WTC11 (cell line): ENCODE data around the gene ING5.

Experiments
- ETV6 ChIP-seq: sonication (generic); formaldehyde crosslinking; IDR thresholded peaks from 2 replicates; pipeline ENCODE4 v1.8.1; 2022; ENCODE audit warnings: mild to moderate bottlenecking, missing genetic modification reagents
- GABPB1 ChIP-seq: sonication (generic); formaldehyde crosslinking; IDR thresholded peaks from 2 replicates; pipeline ENCODE4 v1.8.1; 2023; ENCODE audit warnings: mild to moderate bottlenecking, missing genetic modification reagents
- MXD4 ChIP-seq: fragments of 250-450 bp; sonication (Bioruptor Pico); IDR thresholded peaks from 2 replicates; pipeline ENCODE4 v1.8.0; 2021; ENCODE audit warnings: mild to moderate bottlenecking, moderate library complexity, borderline replicate concordance
- NR2C2 ChIP-seq: sonication (generic); formaldehyde crosslinking; IDR thresholded peaks from 2 replicates; pipeline ENCODE4 v1.8.0; 2022; ENCODE audit warnings: mild to moderate bottlenecking, missing genetic modification reagents
- NR3C1 ChIP-seq: sonication (generic); formaldehyde crosslinking; conservative IDR thresholded peaks from 2 replicates; pipeline ENCODE4 v1.8.1; 2023; ENCODE audit warnings: low read depth, mild to moderate bottlenecking, missing genetic modification reagents
- SP1 ChIP-seq: sonication (generic); formaldehyde crosslinking; conservative IDR thresholded peaks from 2 replicates; pipeline ENCODE4 v1.8.1; 2022; ENCODE audit warnings: missing genetic modification reagents
- ZNF317 ChIP-seq: sonication (generic); formaldehyde crosslinking; IDR thresholded peaks from 2 replicates; pipeline ENCODE4 v1.8.1; 2023; ENCODE audit warnings: low read depth, mild to moderate bottlenecking, moderate library complexity, missing genetic modification reagents, borderline replicate concordance
- ZNF396 ChIP-seq: fragments of 250-450 bp; sonication (Bioruptor Pico); IDR thresholded peaks from 2 replicates; pipeline ENCODE4 v1.8.0; 2021; ENCODE audit warnings: mild to moderate bottlenecking, moderate library complexity, borderline replicate concordance
- ZNF423 ChIP-seq: fragments of 250-450 bp; sonication (Bioruptor Pico); IDR thresholded peaks from 2 replicates; pipeline ENCODE4 v2.1.2; 2022; ENCODE audit warnings: mild to moderate bottlenecking, moderate library complexity
- TF ChIP-seq, protein P1 (sequence below): fragments of 200-600 bp; IDR thresholded peaks from 2 replicates; pipeline ENCODE4 v1.8.0; 2022; ENCODE audit warnings: antibody characterized with exemption
- TF ChIP-seq, protein P2 (sequence below): sonication (generic); formaldehyde crosslinking; IDR thresholded peaks from 2 replicates; pipeline ENCODE4 v1.8.1; 2023; ENCODE audit warnings: mild to moderate bottlenecking, missing genetic modification reagents, moderate library complexity
- TF ChIP-seq, protein P3 (sequence below): sonication (generic); formaldehyde crosslinking; IDR thresholded peaks from 2 replicates; pipeline ENCODE4 v1.8.1; 2023; ENCODE audit warnings: mild to moderate bottlenecking, moderate library complexity, missing genetic modification reagents

GRCh38 chr2:241763551-241764274 is 61.9 kb downstream of the ING5 start:
- TF ChIP-seq, protein P1, sequence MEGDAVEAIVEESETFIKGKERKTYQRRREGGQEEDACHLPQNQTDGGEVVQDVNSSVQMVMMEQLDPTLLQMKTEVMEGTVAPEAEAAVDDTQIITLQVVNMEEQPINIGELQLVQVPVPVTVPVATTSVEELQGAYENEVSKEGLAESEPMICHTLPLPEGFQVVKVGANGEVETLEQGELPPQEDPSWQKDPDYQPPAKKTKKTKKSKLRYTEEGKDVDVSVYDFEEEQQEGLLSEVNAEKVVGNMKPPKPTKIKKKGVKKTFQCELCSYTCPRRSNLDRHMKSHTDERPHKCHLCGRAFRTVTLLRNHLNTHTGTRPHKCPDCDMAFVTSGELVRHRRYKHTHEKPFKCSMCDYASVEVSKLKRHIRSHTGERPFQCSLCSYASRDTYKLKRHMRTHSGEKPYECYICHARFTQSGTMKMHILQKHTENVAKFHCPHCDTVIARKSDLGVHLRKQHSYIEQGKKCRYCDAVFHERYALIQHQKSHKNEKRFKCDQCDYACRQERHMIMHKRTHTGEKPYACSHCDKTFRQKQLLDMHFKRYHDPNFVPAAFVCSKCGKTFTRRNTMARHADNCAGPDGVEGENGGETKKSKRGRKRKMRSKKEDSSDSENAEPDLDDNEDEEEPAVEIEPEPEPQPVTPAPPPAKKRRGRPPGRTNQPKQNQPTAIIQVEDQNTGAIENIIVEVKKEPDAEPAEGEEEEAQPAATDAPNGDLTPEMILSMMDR, result no peak
- TF ChIP-seq SP1 (CRISPR knock-in tag), result no peak
- TF ChIP-seq, protein P2, sequence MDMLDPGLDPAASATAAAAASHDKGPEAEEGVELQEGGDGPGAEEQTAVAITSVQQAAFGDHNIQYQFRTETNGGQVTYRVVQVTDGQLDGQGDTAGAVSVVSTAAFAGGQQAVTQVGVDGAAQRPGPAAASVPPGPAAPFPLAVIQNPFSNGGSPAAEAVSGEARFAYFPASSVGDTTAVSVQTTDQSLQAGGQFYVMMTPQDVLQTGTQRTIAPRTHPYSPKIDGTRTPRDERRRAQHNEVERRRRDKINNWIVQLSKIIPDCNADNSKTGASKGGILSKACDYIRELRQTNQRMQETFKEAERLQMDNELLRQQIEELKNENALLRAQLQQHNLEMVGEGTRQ (CRISPR knock-in tag), result no peak
- TF ChIP-seq ZNF317, result no peak
- TF ChIP-seq ZNF396 (CRISPR knock-in tag), result no peak
- TF ChIP-seq MXD4 (CRISPR knock-in tag), result no peak
- no peak for TF ChIP-seq NR2C2 (CRISPR knock-in tag)
- TF ChIP-seq, protein P3, sequence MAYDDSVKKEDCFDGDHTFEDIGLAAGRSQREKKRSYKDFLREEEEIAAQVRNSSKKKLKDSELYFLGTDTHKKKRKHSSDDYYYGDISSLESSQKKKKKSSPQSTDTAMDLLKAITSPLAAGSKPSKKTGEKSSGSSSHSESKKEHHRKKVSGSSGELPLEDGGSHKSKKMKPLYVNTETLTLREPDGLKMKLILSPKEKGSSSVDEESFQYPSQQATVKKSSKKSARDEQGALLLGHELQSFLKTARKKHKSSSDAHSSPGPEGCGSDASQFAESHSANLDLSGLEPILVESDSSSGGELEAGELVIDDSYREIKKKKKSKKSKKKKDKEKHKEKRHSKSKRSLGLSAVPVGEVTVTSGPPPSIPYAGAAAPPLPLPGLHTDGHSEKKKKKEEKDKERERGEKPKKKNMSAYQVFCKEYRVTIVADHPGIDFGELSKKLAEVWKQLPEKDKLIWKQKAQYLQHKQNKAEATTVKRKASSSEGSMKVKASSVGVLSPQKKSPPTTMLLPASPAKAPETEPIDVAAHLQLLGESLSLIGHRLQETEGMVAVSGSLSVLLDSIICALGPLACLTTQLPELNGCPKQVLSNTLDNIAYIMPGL, result no peak
- no peak for TF ChIP-seq ZNF423 (CRISPR knock-in tag)
- no peak for TF ChIP-seq ETV6 (CRISPR knock-in tag)
- no peak for TF ChIP-seq GABPB1
- no peak for TF ChIP-seq NR3C1 (CRISPR knock-in tag)
